GM15510 (cell line): ENCODE results near the gene OR5A2.

Source experiments
- POLR2A ChIP-seq: IDR thresholded peaks from 3 replicates; pipeline ENCODE4 v1.6.1; 2011; ENCODE audit warnings: borderline replicate concordance; ENCODE audit not compliant: insufficient read length; ENCODE audit errors: extremely low read depth

The OR5A2 gene, protein sequence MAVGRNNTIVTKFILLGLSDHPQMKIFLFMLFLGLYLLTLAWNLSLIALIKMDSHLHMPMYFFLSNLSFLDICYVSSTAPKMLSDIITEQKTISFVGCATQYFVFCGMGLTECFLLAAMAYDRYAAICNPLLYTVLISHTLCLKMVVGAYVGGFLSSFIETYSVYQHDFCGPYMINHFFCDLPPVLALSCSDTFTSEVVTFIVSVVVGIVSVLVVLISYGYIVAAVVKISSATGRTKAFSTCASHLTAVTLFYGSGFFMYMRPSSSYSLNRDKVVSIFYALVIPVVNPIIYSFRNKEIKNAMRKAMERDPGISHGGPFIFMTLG

DNA sequence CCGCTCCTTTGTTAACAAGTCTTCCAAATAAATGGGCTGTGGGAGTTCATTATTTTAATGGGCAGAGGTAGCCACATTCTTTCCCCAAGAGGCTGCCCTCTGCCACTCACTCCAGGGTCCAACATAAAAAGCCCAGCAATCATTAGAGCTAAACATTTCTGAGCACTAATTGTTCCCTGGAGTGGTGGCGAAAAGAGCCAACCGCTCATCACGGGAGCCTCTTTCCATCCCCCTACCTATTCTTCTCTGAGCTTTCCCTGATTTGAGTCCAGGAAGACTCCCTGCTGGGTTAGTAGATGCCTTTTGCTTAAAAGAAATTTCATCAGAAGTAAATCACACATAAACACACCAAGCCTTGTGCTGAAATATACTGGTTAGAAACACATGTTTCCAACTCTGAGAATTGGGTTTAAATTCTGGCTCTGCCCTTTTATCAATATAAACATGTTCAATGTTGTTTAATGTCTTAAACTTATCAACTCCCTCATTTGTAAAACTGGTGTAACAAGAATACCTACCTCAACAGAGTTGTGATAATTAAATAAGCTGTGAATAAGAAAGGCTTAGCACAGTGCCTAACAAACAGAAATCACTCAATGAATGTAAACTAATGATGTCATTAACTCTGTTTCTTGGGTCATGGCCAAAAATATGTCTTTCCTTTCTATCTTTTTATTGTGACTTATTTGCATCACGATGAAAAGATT, at the start of gene OR5A2:
Gene OR5A2 (minus strand): TSS at position 53 of the 707 bp plus-strand sequence. CDS start 3,460 bp downstream, outside the sequence.
- TF ChIP-seq POLR2A, result no peak

DNA sequence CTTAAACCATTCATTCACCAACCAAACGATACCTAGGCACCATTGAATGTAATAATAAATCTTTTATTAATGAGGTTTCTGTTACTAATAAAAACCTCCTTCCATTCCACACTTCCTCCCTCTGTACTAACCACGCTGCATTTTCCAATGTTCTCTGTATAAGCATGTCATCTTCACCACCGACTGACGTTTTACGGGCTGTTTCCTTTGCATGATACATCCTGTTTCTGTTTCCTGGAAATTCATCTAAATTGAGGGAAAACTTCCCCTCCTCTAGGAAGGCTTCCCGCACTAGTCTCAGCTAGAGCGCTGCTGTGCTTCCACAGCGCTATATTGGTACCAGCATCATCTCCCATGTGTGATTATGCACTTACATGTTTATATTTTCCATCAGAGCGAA, 49.0 kb upstream of the OR5A2 start:
- no peak for TF ChIP-seq POLR2A

DNA sequence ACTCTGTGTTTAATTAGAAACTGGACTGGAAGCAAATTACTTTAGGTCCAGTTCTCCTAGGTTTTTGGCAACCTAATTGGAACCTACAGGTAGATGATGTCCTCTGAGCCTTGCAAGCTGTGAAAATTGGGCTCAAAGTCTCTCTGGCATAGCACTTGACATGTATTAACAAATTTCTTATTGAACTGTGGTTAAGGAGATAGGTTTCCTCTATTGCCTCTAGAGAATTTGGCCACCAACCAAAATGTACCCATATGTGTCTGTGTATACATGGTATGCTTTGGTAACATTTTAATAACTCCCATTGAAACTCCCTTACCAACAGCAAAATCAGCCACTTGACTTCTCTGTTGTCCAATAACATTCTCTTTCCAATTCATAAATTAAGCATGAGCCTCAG, 46.8 kb upstream of the OR5A2 start, which contains the start of gene OR4D10:
Gene OR4D10 (plus strand): TSS at position 301 of the 400 bp plus-strand sequence. CDS start 4,115 bp downstream, outside the sequence.
- no peak for TF ChIP-seq POLR2A

DNA sequence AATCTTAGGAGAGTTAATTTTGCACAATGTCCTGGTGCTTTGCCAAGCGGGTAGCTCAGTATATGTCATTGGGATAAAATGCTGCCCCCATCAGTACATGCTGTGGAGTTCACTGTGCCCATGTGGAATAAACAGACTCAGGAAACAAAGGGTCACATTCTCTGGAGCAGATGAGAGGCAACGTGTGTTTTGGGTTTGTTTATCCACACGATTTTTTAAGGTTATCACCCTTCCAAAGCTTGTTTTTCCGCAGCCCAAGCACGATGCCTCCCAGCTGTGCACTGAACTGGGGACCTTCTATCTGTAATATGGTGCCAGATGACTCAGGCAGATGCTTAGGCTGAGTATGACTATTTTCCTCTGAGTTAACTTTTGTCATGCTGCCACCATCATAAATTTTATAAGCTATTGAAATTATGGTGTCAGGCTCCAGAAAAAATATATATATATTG, 37.0 kb upstream of the OR5A2 start:
- no peak for TF ChIP-seq POLR2A

DNA sequence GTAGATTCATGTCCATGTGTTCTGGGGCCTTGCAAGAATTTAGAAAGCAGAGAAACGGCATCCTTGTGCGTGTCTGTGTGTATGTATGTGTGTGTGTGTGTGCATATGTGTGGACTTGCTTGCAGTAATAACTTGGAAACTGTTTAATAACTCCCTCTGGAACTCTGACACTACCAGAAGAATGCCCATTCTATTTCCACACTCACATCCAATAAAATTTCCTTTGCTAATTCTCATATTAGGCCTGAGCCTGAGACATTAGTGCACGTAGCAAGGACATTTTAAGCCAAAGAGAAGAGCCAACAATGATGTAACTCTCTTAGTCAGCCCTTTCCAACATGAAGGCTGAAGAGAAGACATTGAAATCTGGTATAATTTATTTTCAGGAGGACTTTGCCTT, 33.7 kb upstream of the OR5A2 start:
- TF ChIP-seq POLR2A, result no peak

DNA sequence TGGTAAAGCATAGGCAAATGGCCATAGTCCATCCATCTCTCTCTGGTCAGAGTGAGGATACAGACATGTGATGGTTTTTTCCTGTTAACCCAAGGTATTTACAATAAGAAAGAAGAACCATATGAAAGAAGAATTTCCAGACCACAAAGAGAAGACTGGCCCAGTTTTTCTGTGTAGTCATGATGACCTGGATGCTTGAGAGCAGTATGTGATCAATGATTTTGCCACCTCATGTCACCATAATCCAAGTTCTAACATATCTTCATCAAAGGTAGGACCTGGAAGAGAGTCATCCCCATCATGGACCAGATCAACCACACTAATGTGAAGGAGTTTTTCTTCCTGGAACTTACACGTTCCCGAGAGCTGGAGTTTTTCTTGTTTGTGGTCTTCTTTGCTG, 30.4 kb upstream of the OR5A2 start, which contains the start of gene OR4D6:
Gene OR4D6 (plus strand): TSS at position 301 of the 400 bp plus-strand sequence. CDS start 0 bp downstream, at position 301.
- TF ChIP-seq POLR2A, result no peak

DNA sequence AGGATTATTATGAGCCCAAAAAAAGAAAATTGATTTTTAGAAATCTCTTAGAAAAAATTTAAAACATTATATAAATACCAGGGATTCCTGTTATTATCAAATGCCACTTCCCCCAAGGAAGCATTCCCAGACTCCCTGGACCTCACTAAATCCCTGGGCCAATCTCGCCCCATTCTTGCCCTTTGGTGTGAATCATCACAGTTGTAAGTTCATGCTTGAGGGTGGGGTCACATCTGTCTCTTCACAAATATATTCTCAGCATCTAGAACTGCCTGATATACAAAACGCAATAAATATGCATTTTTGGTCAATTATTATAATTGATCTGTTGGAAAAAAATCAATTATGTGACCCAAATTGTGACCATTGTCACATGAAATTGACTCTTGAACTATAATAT, 22.3 kb upstream of the OR5A2 start:
- no peak for TF ChIP-seq POLR2A

DNA sequence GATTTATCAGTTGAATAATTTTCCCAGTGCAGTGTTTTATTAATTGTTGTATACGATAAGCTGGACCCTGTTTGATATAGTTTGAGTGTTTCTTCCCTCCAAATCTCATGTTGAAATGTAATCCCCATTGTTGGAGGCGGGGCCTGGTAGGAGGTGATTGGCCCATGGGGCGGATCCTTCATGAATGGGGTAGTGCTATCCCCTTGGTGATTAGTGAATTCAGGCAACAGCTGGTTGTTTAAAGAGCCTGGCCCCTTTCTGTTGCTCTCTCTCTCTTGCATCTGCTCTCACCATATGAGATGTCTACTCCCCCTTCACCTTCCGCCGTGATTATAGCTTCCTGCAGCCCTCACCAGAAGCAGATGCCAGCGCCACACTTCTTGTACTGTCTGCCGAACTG, 11.6 kb upstream of the OR5A2 start:
- no peak for TF ChIP-seq POLR2A

DNA sequence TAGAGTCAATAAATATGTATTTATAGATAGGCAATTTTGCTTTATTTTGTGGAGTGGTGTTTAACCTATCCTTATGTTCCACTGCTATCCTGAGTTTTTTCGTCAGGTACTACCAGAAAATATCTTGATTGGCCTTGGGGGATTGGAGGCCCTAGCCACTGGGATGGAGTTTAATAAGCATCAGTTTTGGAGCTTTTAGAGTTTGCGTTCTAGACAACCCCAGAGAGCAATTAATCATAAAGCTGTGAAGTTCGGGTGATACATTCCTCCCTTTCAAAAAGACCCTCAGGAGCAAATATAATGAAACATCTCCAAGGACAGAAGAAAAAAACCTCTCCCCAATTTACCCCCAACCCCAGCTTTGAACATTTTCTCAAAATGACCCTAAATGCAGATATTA, 10.0 kb upstream of the OR5A2 start, which contains the start of gene OR5A1:
Gene OR5A1 (plus strand): TSS at position 301 of the 400 bp plus-strand sequence. CDS start 6,700 bp downstream, outside the sequence.
- TF ChIP-seq POLR2A, result no peak

DNA sequence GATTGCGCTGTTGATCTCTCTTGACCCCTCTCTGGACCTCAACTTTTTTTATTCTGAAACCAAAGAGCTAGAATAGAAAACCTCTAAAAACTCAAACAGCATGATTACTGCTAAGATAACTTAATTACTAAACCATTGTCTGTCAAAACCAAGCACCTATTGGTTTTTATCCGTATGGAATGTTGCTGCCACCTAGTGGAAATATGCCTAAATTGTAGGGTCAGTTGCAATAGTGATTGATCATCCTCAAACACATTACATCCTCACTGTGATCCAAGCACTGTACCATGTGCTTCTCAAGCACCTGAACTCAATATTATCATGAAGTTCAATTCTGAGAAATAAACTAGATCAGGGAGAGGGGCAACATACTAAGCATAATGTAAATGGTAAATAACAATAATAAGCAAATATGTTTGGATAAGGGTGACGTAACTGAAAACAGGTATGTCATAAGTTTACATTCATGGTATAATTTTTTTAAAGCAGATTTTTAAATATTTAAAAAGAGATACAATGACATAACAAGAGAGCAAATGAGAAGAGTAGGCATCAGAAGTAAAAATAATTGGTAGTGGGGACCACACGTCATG, 3.8 kb upstream of the OR5A2 start:
- no peak for TF ChIP-seq POLR2A

DNA sequence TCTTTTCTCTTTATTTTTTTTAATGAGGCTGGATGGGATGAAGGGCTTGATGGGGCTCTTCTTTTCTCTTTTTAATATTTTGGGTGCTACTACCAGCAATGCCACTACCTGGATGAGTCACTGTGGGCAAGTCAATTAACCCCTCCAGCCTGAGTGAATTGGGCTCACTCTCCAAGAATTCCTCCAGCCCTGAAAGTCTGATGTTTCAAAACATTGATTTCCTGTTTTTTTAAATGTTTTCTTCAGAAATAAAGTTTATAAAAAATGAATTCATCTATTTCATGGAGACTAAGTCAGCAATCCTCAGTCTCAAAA, 812 bp upstream of the OR5A2 start:
- no peak for TF ChIP-seq POLR2A

DNA sequence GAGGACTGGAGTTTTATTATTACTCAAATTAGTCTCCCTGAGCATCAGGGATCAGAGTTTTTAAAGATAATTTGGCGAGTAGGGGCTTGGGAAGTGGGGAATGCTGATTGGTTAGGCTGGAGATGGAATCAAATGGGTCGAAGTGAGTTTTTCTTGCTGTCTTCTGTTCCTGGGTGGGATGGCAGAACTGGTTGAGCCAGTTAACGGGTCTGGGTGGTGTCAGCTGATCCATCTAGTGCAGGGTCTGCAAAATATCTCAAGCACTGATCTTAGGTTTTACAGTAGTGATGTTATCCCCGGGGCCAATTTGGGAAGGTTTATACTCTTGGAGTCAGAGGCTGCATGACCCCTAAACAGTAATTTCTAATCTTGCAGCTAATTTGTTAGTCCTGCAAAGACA, 1.1 kb downstream of the OR5A2 start:
- TF ChIP-seq POLR2A, result no peak

DNA sequence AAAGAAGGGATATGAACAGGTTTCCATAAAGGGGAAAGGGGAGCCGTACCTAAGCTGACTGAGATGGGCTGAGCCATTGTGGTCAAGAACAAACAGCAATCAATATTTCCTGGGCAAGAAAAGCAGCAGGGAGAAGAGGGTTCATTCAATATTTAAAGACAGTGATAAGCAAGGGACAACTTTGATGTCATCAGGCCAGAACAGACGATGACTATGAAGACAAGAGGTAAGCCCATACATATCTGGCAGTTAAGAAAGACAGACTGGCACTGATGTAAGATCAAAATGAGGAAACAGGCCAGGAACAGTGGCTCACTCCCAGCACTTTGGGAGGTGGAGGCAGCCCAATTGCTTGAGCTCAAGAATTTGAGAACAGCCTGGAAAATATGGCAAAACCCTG, 2.4 kb downstream of the OR5A2 start:
- no peak for TF ChIP-seq POLR2A

DNA sequence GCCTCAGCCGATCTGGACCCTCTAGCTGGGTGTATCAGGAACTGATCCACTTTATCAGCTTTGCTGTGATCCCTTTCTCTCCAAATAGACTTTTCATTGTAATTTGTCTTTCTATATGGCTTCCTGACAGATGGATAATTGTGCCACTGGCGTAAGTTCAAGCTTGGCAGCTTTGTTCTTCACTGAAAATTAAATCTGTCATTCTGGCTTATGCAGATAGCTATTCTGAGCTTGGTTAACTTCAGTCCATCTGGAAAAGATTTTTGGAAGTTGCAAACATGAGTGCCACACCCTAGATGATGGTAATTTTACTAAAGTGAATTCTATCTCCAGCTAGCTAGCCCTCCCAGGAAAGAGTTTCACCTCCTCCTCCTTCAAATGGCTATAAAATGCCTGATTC, 8.1 kb downstream of the OR5A2 start:
- no peak for TF ChIP-seq POLR2A

DNA sequence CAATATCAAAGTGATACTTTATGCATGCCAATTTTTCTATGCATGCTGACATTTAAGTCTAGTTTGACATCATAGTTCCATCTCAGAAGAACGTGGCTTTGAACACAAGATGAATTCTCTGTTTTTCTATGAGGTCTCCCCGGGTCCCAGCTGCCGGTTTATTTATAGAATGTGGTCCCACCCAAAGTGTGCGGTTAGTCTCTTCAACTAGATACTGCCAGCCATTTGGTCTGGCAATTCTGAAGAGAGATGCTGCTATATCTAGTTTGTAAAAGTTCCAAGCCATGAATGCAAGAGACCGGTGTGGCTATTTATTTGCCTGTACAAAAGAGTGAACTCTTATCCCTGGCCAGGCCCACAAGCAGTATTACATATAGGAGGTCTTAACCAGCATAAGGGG, 9.2 kb downstream of the OR5A2 start:
- no peak for TF ChIP-seq POLR2A
